ENCODE data around the gene PDIA5. TPM values are rescaled to one million over a fixed set of nuclear protein-coding genes. Genes with fewer than 3 reads are reported as not detected.

PDIA5 gene
- total RNA-seq, 1 experiment from 2014 or later: 50.8 TPM

DNA sequence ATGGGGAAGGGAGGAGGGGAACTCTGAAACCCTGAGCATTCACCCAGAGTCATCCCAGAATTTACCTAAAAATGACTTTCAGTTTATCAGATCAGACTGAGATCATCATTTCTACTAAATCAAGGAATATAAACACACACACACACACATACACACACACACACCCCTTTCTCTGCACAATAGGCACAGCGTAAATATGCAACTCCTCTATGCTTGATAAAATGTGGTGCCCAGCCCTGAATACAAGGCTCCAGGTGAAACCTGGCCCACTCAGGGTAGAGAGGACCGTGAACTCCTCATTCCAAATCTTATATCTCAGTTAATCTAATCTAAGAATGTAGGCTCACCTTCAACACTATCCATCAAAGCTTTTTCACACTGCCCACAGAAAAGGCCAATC, 103.1 kb downstream of the PDIA5 start:
- Histone ChIP-seq H3K79me2 (ENCODE audit: insufficient read depth, low read length) (no peaks in the 10 kb centered on the region), H4K20me1 (ENCODE audit: insufficient read depth) (no peaks in the 10 kb centered on the region; the same call in 1 of the 2 replicates), H3K9me2 (ENCODE audit: insufficient read depth) (no peaks in the 10 kb centered on the region), H3K36me3 (ENCODE audit: control insufficient read depth in 1 of 2, insufficient read depth in 2 of 2, low read length in 2 of 2) (peaks cover 0 to 4% of the 10 kb centered on the region in 2 experiments; a peak in 2 of 4 replicates), H3K27ac (ENCODE audit: low read depth, low read length) (no peak overlapping the region), H3K27me3 (ENCODE audit: insufficient read depth, low read length) (no peaks in the 10 kb centered on the region), H3K4me1 (ENCODE audit: control insufficient read depth in 1 of 2, insufficient read depth in 2 of 2, low read length in 2 of 2) (no peaks in the 10 kb centered on the region), H3K4me3 (replicated peaks in 1 of 2; ENCODE audit: low read depth in 1 of 2, low read length in 2 of 2) (no peak overlapping the region), H3K9me3 (ENCODE audit: control insufficient read depth in 1 of 2, insufficient read depth in 1 of 2, low read depth in 1 of 2, low read length in 2 of 2) (no peaks in the 10 kb centered on the region), H3K9ac (ENCODE audit: low read length) (no peak overlapping the region), H2AFZ (ENCODE audit: low read depth, low read length, poor library complexity, severe bottlenecking) (no peak overlapping the region), H3K4me2 (ENCODE audit: low read length) (no peak overlapping the region)
- no peak for DNase-seq (ENCODE audit: low read depth, low spot score)
- ChIA-PET RAD21 (ENCODE audit: low non-redundant PET in 1 of 2, low total read pairs in 2 of 2, uncharacterized antibody in 2 of 2, unreplicated experiment in 2 of 2) (no interaction called here), POLR2A (no interaction called here), CTCF (no interaction called here)
- no TSS peak for BruUV-seq (replicated peaks)
- intact Hi-C loops (cut with micrococcal nuclease): no loop called here
- ATAC-seq: no peak
- TF ChIP-seq YY1 (IDR thresholded peaks at IDR 0.05; ENCODE audit: extremely low read depth, insufficient replicate concordance, low read depth, low read length) (no peak), ZNF274 (IDR thresholded peaks at IDR 0.05; ENCODE audit: low read depth, low read length) (no peak), SP1 (IDR thresholded peaks at IDR 0.05; ENCODE audit: low read depth) (no peak), EZH2phosphoT487 (IDR thresholded peaks at IDR 0.05; ENCODE audit: borderline replicate concordance) (no peak), CEBPB (IDR thresholded peaks at IDR 0.05; ENCODE audit: low read depth) (no peak), JUND (IDR thresholded peaks at IDR 0.05) (no peak), SRF (IDR thresholded peaks at IDR 0.05; ENCODE audit: low read depth) (no peak), RAD21 (IDR thresholded peaks at IDR 0.05; ENCODE audit: low read depth) (no peak), EGR1 (IDR thresholded peaks at IDR 0.05; ENCODE audit: low read depth) (no peak), FOSL1 (IDR thresholded peaks at IDR 0.05; ENCODE audit: low read depth) (no peak), POLR2AphosphoS5 (IDR thresholded peaks at IDR 0.05; ENCODE audit: low read depth, low read length) (no peak)
- TF ChIP-seq, protein P1, sequence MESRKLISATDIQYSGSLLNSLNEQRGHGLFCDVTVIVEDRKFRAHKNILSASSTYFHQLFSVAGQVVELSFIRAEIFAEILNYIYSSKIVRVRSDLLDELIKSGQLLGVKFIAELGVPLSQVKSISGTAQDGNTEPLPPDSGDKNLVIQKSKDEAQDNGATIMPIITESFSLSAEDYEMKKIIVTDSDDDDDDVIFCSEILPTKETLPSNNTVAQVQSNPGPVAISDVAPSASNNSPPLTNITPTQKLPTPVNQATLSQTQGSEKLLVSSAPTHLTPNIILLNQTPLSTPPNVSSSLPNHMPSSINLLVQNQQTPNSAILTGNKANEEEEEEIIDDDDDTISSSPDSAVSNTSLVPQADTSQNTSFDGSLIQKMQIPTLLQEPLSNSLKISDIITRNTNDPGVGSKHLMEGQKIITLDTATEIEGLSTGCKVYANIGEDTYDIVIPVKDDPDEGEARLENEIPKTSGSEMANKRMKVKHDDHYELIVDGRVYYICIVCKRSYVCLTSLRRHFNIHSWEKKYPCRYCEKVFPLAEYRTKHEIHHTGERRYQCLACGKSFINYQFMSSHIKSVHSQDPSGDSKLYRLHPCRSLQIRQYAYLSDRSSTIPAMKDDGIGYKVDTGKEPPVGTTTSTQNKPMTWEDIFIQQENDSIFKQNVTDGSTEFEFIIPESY (IDR thresholded peaks at IDR 0.05; ENCODE audit: extremely low read depth, insufficient replicate concordance, low read length): no peak
- TF ChIP-seq, protein P2, sequence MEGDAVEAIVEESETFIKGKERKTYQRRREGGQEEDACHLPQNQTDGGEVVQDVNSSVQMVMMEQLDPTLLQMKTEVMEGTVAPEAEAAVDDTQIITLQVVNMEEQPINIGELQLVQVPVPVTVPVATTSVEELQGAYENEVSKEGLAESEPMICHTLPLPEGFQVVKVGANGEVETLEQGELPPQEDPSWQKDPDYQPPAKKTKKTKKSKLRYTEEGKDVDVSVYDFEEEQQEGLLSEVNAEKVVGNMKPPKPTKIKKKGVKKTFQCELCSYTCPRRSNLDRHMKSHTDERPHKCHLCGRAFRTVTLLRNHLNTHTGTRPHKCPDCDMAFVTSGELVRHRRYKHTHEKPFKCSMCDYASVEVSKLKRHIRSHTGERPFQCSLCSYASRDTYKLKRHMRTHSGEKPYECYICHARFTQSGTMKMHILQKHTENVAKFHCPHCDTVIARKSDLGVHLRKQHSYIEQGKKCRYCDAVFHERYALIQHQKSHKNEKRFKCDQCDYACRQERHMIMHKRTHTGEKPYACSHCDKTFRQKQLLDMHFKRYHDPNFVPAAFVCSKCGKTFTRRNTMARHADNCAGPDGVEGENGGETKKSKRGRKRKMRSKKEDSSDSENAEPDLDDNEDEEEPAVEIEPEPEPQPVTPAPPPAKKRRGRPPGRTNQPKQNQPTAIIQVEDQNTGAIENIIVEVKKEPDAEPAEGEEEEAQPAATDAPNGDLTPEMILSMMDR (IDR thresholded peaks at IDR 0.05 in 2 of 3, conservative IDR thresholded peaks at IDR 0.05 in 1 of 3; ENCODE audit: borderline replicate concordance in 1 of 3, insufficient read depth in 1 of 3, low read depth in 2 of 3, low read length in 2 of 3): no peak
- TF ChIP-seq, protein P3, sequence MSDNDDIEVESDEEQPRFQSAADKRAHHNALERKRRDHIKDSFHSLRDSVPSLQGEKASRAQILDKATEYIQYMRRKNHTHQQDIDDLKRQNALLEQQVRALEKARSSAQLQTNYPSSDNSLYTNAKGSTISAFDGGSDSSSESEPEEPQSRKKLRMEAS (IDR thresholded peaks at IDR 0.05): no peak
- TF ChIP-seq, protein P4, sequence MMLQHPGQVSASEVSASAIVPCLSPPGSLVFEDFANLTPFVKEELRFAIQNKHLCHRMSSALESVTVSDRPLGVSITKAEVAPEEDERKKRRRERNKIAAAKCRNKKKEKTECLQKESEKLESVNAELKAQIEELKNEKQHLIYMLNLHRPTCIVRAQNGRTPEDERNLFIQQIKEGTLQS (IDR thresholded peaks at IDR 0.05): no peak

All from HCT116 (cell line).